D721Med (cell line): ENCODE measurements around the gene BRICD5.

Experiments used
- DNase-seq: peaks from one replicate; pipeline ENCODE4 v3.0.0; 2011; ENCODE audit warnings: low spot score; ENCODE audit not compliant: insufficient read length
- FAIRE-seq: peaks from 2 replicates; lab custom pipeline; 2011; peaks lifted over from hg19 to GRCh38; lab: Jason Lieb, UNC
- TF ChIP-seq, protein P1 (sequence below): IDR thresholded peaks from 2 replicates; pipeline ENCODE4 v1.5.1; 2012; ENCODE audit warnings: mild to moderate bottlenecking, control low read depth; ENCODE audit not compliant: insufficient read depth; ENCODE audit errors: missing control alignments

BRICD5 gene

DNA sequence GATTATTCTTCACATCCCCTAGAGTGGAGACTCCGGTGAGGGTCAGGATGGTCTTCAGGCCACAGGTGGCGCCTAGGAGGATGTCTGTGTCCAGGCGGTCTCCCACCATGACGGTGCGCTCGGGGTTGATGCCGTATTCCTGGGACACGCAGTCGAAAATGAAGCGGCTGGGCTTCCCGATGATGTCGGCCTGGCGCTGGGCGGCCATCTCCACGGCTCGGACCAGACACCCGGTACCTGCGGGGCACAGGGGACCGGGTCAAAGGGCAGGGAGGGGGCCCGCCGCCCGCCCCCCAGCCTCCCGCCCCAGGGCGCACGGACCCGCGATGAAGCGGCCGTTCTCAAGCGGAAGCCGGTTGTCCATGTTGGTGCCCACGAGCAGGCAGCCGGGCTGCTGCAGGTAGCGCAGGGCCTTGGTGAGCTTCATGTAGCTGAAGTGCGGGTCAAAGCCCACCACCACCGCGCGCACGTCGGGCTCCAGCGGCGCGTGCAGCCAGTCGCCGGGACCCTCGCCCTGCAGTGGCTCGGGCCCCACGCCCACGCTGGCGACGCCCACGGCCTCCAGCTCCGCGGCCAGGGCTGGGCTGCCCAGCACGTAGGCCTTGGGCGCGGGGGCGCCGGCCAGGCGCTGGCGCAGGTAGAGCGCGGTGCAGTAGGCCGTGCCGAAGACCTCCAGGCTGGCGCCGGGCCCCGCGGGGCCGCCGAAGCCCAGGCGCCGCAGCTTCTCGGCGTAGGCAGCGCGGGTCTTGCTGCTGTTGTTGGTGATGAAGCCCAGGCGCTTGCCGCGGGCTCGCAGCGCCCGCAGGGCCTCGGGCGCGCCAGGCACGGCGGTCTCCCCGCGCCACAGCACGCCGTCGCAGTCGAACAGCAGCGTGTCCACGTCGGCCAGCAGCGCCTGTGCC lies 3.4 kb upstream of the BRICD5 start:
- FAIRE-seq (no peak), DNase-seq (no peak)
- TF ChIP-seq, protein P1, sequence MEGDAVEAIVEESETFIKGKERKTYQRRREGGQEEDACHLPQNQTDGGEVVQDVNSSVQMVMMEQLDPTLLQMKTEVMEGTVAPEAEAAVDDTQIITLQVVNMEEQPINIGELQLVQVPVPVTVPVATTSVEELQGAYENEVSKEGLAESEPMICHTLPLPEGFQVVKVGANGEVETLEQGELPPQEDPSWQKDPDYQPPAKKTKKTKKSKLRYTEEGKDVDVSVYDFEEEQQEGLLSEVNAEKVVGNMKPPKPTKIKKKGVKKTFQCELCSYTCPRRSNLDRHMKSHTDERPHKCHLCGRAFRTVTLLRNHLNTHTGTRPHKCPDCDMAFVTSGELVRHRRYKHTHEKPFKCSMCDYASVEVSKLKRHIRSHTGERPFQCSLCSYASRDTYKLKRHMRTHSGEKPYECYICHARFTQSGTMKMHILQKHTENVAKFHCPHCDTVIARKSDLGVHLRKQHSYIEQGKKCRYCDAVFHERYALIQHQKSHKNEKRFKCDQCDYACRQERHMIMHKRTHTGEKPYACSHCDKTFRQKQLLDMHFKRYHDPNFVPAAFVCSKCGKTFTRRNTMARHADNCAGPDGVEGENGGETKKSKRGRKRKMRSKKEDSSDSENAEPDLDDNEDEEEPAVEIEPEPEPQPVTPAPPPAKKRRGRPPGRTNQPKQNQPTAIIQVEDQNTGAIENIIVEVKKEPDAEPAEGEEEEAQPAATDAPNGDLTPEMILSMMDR: no peak

GRCh38 chr16:2212362-2213324 lies 2.0 kb upstream of the BRICD5 start:
- FAIRE-seq (no peak), DNase-seq (no peak)
- TF ChIP-seq, protein P1: no peak

GRCh38 chr16:2211923-2212347 lies 1.3 kb upstream of the BRICD5 start:
- FAIRE-seq: no peak
- no peak for DNase-seq
- TF ChIP-seq, protein P1: no peak

- FAIRE-seq: no peak
- TF ChIP-seq, protein P1: no peak
- no peak for DNase-seq
Measured at GRCh38 chr16:2210009-2210332, 692 bp downstream of the BRICD5 start.

- TF ChIP-seq, protein P1: no peak
- FAIRE-seq (no peak), DNase-seq (no peak)
Measured at GRCh38 chr16:2209258-2210008, 1.2 kb downstream of the BRICD5 start.

- DNase-seq (no peak), FAIRE-seq (no peak)
- TF ChIP-seq, protein P1: no peak
Measured at GRCh38 chr16:2208772-2209171, 1.9 kb downstream of the BRICD5 start.
